Measurements from ENCODE around the gene GABARAP. TPM values are rescaled to one million over a fixed set of nuclear protein-coding genes. Genes with fewer than 3 reads are reported as not detected.

GABARAP gene
- total and polyA plus RNA-seq, 2 donors (not counting 1 experiment from before 2014, with no cell fraction given): 323 to 371 TPM

DNA sequence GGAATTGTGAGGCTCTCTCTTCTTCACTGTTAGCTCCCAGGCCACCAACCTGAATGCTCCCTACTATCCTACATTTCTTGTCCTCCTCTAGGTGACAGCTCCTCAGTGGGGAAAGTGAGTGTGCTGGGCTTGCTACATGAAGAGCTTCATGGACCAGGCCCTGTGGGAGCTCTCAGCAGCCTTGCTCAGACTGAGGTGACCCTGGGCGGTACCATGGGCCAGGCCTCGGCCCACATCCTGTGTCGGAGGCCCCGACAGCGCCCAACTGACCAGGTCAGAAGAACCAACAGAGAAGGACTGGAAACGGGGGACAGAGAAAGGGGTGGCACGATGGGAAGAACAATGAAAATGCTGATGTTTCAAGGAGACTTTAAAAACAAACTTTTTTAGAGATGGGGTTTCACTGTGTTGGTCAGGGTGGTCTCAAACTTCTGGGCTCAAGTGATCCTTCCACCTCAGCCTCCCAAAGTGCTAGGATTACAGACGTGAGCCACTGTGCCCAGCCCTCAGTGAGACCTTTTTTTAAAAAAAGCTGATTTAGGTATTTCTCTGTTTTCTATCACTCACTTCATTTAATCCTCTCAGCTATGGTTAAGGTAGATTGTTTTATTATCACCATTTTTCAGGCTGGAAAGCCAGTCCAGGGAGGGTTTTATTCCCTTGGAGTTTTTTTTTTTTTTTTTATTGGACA, 14.7 kb upstream of the GABARAP start:
- H3K27me3 ChIP-seq (replicated peaks in 1 of 4; ENCODE audit: control extremely low read depth in 1 of 4, control insufficient read depth in 3 of 4, insufficient read depth in 4 of 4, low read length in 3 of 4): peaks cover 0 to 2% (median under 1%) of the 10 kb centered on the region in 4 experiments
- Mint-ChIP-seq H3K27me3 (no peaks in the 10 kb centered on the region), H3K4me3 (no peak overlapping the region), H3K4me1 (peaks cover 27% of the 10 kb centered on the region), H3K27ac (peak overlapping the region; percentile 12), H3K9me3 (ENCODE audit: insufficient read depth) (no peaks in the 10 kb centered on the region)
- H2AFZ ChIP-seq (ENCODE audit: insufficient read depth, low read depth, low read length, poor library complexity, severe bottlenecking): no peak overlapping the region
- no peak overlapping the region for H3K4me2 ChIP-seq (replicated peaks; ENCODE audit: low read depth, low read length, poor library complexity, severe bottlenecking)
- H3K36me3 ChIP-seq (replicated peaks in 1 of 2; ENCODE audit: control extremely low read depth in 1 of 2, control insufficient read depth in 1 of 2, extremely low read depth in 1 of 2, insufficient read depth in 2 of 2, low read length in 1 of 2): peaks cover 9 to 45% of the 10 kb centered on the region in 2 experiments
- CTCF ChIA-PET: interaction anchor here (1.2 to 1.7 kb wide), 2 partner anchors 36 to 40 kb away, joined by 3 read pairs; no protein-coding TSS in a partner anchor
- no peak overlapping the region for H3K4me3 ChIP-seq (ENCODE audit: control extremely low read depth in 1 of 5, extremely low read depth in 1 of 5, insufficient read depth in 1 of 5, low read depth in 2 of 5, low read length in 4 of 5)
- H4K20me1 ChIP-seq (ENCODE audit: control insufficient read depth, insufficient read depth, low read length, poor library complexity, severe bottlenecking): no peaks in the 10 kb centered on the region
- H3K4me1 ChIP-seq (ENCODE audit: control insufficient read depth in 2 of 2, insufficient read depth in 2 of 2, low read length in 2 of 2): peaks cover 17 to 24% of the 10 kb centered on the region in 2 donors
- no peak overlapping the region for H3K9ac ChIP-seq (ENCODE audit: low read length)
- no peaks in the 10 kb centered on the region for H3K9me3 ChIP-seq (ENCODE audit: control extremely low read depth in 1 of 3, control insufficient read depth in 2 of 3, insufficient read depth in 1 of 3, low read length in 2 of 3)
- no peak overlapping the region for H3K27ac ChIP-seq (ENCODE audit: low read length in 2 of 2)
- intact Hi-C loops (cut with micrococcal nuclease): no loop called here
- ATAC-seq (ENCODE audit: low read depth) (no peak), DNase-seq (no peak)
- TF ChIP-seq EZH2 (IDR thresholded peaks at IDR 0.05; ENCODE audit: borderline replicate concordance, insufficient read depth, low read depth, low read length, poor library complexity, severe bottlenecking): no peak
- TF ChIP-seq, protein P1, sequence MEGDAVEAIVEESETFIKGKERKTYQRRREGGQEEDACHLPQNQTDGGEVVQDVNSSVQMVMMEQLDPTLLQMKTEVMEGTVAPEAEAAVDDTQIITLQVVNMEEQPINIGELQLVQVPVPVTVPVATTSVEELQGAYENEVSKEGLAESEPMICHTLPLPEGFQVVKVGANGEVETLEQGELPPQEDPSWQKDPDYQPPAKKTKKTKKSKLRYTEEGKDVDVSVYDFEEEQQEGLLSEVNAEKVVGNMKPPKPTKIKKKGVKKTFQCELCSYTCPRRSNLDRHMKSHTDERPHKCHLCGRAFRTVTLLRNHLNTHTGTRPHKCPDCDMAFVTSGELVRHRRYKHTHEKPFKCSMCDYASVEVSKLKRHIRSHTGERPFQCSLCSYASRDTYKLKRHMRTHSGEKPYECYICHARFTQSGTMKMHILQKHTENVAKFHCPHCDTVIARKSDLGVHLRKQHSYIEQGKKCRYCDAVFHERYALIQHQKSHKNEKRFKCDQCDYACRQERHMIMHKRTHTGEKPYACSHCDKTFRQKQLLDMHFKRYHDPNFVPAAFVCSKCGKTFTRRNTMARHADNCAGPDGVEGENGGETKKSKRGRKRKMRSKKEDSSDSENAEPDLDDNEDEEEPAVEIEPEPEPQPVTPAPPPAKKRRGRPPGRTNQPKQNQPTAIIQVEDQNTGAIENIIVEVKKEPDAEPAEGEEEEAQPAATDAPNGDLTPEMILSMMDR (IDR thresholded peaks at IDR 0.05): no peak
- 96% methylated on average over 7 of the region's 8 CpGs for WGBS (ENCODE audit: insufficient coverage)
- POLR2A ChIA-PET: interaction anchor here (0.6 to 0.7 kb wide), 2 partner anchors 31 to 292 kb away, joined by 3 to 4 read pairs; partner anchors contain the start of gene TNFSF12
- H3K79me2 ChIP-seq (ENCODE audit: control insufficient read depth, insufficient read depth, low read length): peaks cover 12% of the 10 kb centered on the region

DNA sequence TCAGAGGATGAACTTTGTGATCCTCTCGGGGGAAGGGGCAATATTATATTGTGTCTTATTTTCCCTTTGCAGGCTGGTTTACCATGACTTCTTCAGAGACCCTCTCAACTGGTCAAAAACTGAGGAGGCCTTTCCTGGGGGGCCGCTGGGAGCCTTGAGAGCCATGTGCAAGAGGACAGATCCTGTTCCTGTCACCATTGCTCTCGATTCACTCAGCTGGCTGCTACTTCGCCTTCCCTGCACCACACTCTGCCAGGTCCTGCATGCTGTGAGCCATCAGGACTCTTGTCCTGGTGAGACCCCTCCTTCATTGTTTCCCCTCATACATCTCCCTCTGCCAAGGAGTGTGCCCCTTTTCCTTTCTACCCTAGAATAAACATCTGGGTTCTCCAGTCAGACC, 12.3 kb upstream of the GABARAP start:
- H3K27me3 ChIP-seq (replicated peaks in 1 of 4; ENCODE audit: control extremely low read depth in 1 of 4, control insufficient read depth in 3 of 4, insufficient read depth in 4 of 4, low read length in 3 of 4): no peaks in the 10 kb centered on the region
- no peaks in the 10 kb centered on the region for H3K27me3 Mint-ChIP-seq
- no peak overlapping the region for H3K4me3 ChIP-seq (ENCODE audit: control extremely low read depth in 1 of 5, extremely low read depth in 1 of 5, insufficient read depth in 1 of 5, low read depth in 2 of 5, low read length in 4 of 5)
- peaks cover 21 to 25% of the 10 kb centered on the region in 2 donors for H3K4me1 ChIP-seq (ENCODE audit: control insufficient read depth in 2 of 2, insufficient read depth in 2 of 2, low read length in 2 of 2)
- no peak overlapping the region for H3K4me2 ChIP-seq (replicated peaks; ENCODE audit: low read depth, low read length, poor library complexity, severe bottlenecking)
- intact Hi-C loops (cut with micrococcal nuclease): loop anchor here (5.0 kb wide), 2 partner anchors 433 to 603 kb away; partner anchors contain the start of genes CYB5D1, NAA38, TMEM88 and TP53
- TF ChIP-seq, protein P1 (IDR thresholded peaks at IDR 0.05): no peak
- no peak for TF ChIP-seq EZH2 (IDR thresholded peaks at IDR 0.05; ENCODE audit: borderline replicate concordance, insufficient read depth, low read depth, low read length, poor library complexity, severe bottlenecking)
- no peaks in the 10 kb centered on the region for H3K9me3 ChIP-seq (ENCODE audit: control extremely low read depth in 1 of 3, control insufficient read depth in 2 of 3, insufficient read depth in 1 of 3, low read length in 2 of 3)
- H3K4me1 Mint-ChIP-seq: peaks cover 33% of the 10 kb centered on the region
- DNase-seq: no peak
- POLR2A ChIA-PET: interaction anchor here (0.6 to 0.7 kb wide), 4 partner anchors 15 to 227 kb away, joined by 3 to 7 read pairs (median 4); partner anchors contain the start of gene PHF23
- H3K79me2 ChIP-seq (ENCODE audit: control insufficient read depth, insufficient read depth, low read length): peaks cover 31% of the 10 kb centered on the region
- peaks cover 9 to 45% of the 10 kb centered on the region in 2 experiments for H3K36me3 ChIP-seq (replicated peaks in 1 of 2; ENCODE audit: control extremely low read depth in 1 of 2, control insufficient read depth in 1 of 2, extremely low read depth in 1 of 2, insufficient read depth in 2 of 2, low read length in 1 of 2)
- CTCF ChIA-PET: interaction anchor here (0.7 kb wide), 1 partner anchor 190 kb away, joined by 3 read pairs; no protein-coding TSS in a partner anchor
- H3K27ac Mint-ChIP-seq: no peak overlapping the region
- H2AFZ ChIP-seq (ENCODE audit: insufficient read depth, low read depth, low read length, poor library complexity, severe bottlenecking): no peak overlapping the region
- H3K9me3 Mint-ChIP-seq (ENCODE audit: insufficient read depth): no peaks in the 10 kb centered on the region
- WGBS (ENCODE audit: insufficient coverage): 93% methylated on average over 4 of the region's 4 CpGs
- H4K20me1 ChIP-seq (ENCODE audit: control insufficient read depth, insufficient read depth, low read length, poor library complexity, severe bottlenecking): peaks cover 2% of the 10 kb centered on the region
- no peak overlapping the region for H3K9ac ChIP-seq (ENCODE audit: low read length)
- no peak overlapping the region for H3K27ac ChIP-seq (ENCODE audit: low read length in 2 of 2)
- H3K4me3 Mint-ChIP-seq: no peak overlapping the region
- no peak for ATAC-seq (ENCODE audit: low read depth)

All from B cell (primary cell).